Erythroblast (primary cell): ENCODE data around the gene NDUFB3.

ENCODE experiments used
- DNase-seq, 2 experiments: peaks; one replicate each; lab custom pipeline; 2025; lab: John Stamatoyannopoulos, UW
- GATA1 ChIP-seq: IDR thresholded peaks from 2 replicates; pipeline ENCODE4 v1.6.1; 2011; ENCODE audit warnings: low read depth, mild to moderate bottlenecking, control low read depth, low read length, moderate library complexity
- POLR2A ChIP-seq: IDR thresholded peaks from 2 replicates; pipeline ENCODE4 v1.6.1; 2011; ENCODE audit warnings: mild to moderate bottlenecking, low read length

The NDUFB3 gene

DNA sequence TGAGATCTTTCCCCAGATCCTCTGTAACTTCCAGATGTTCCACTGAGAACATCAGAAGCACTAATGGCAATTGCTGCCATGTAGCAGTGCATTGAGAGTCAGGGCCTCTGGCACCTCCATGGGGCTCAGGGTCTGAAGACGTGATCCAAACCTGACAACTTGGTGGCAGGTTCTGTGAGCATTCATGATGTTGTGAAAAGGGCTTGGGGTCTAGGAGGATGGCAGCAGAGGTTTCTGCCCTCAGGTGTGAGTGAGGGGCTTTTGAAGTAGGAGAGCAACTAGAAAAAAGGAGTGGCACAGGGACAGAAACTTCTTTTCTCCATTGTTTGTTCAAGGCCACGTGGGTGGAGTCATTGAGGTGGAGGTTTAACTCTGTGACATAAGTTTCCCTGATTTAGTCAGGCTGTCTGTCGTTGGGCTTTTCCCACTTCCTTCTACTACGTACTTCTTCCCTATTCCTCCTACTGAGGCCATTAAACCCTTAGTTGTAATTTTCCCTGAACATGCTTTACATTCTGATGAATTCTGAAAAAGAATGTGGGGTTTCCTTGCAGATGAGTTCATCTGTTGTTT is 57.2 kb downstream of the NDUFB3 start:
- TF ChIP-seq POLR2A (no peak), GATA1 (no peak)
- DNase-seq = peak in 1 of 2 experiments; percentile 54

DNA sequence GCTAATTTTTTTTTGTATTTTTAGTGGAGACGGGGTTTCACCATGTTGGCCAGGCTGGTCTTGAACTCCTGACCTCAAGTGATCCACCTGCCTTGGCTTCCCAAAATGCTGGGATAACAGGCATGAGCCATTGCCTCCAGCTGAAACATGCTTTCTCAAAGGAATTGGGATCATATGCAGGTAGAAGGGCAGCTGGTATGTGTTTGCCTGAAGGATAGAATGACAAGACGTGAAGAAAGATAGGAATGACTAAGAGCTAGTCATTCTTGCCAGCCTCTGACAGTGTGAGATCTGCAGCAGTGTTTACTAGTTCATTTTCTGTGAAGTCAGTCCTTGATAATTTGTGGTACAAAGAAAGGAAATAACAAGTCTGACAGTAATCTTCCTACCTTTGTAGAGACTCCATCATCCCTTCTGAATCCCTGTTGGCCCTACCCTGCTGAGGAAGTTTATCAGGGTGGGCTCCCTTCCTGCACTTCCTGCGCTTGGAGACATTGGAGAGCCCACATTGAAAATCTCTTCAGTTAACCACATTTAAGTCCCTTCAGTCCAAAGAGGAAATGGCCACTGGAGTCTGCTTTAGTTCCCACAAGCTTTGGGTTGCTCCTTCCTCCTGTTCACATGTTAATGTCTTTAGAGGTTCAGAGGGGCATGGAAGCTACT is 58.9 kb downstream of the NDUFB3 start:
- TF ChIP-seq POLR2A (peak; percentile 59), GATA1 (no peak)
- peak; percentile 76 to 85 for DNase-seq

DNA sequence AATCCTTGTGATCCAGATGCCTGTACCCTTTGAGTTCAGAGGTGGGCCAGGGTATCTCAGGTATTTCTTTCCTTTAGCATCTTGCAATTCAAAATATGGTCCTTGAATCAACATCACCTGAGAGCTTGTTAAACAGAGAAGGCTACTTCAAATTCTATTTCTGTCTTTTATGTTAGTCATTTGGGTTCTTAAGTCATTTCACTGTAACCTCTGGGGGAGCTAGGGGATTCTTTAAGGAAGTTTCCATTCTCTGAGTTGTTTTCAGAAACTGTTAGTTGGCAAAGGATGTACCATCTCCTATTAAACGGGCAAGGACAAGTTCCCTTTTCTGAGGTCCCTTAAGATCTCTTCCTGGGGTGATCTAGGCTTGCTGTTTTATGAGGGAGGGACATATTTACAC is 60.7 kb downstream of the NDUFB3 start:
- TF ChIP-seq GATA1 (no peak), POLR2A (no peak)
- peak in 1 of 2 experiments; percentile 20 for DNase-seq
